ENCODE measurements around the gene MYO1D.

DNA sequence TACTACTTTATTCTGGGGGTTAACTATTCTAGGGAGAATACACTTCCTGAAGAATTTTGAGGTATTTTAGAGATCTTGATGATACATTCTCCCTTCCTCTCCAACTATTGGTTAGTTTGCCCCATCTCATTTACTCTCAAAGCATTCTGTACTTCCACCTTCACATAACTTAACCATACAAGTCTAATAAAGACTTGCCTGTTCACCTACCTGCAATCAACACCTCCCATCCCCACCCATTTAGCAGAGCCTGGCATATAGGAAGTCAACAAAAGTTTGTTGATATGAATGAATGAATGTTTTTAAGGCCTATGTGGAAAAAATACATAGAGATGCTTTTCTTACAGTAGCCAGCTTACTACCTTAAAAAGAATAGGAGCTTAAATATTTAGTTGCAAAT, 50.8 kb downstream of the MYO1D start:
- TF ChIP-seq, protein P1, sequence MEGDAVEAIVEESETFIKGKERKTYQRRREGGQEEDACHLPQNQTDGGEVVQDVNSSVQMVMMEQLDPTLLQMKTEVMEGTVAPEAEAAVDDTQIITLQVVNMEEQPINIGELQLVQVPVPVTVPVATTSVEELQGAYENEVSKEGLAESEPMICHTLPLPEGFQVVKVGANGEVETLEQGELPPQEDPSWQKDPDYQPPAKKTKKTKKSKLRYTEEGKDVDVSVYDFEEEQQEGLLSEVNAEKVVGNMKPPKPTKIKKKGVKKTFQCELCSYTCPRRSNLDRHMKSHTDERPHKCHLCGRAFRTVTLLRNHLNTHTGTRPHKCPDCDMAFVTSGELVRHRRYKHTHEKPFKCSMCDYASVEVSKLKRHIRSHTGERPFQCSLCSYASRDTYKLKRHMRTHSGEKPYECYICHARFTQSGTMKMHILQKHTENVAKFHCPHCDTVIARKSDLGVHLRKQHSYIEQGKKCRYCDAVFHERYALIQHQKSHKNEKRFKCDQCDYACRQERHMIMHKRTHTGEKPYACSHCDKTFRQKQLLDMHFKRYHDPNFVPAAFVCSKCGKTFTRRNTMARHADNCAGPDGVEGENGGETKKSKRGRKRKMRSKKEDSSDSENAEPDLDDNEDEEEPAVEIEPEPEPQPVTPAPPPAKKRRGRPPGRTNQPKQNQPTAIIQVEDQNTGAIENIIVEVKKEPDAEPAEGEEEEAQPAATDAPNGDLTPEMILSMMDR (IDR thresholded peaks at IDR 0.05) = no peak
- TF ChIP-seq POLR2A (IDR thresholded peaks at IDR 0.05) = no peak
